HCT116 (cell line): ENCODE results near the gene ATG3. TPM values are rescaled to one million over a fixed set of nuclear protein-coding genes. Genes with fewer than 3 reads are reported as not detected.
A peak's percentile ranks its signal among the peaks of the same experiment; 100 is the strongest.

Source experiments
- ATAC-seq: fragments of 200-7000 bp; cut with Tn5 transposase; 2 replicates; pipeline ENCODE4 v1.9.1; 2020; ENCODE audit warnings: mild to moderate bottlenecking, moderate library complexity
- BruUV-seq: library from RNA; stranded (reverse); fragments of 400-500 nt; replicated peaks from 2 replicates; lab custom pipeline; 2021; lab: Mats Ljungman, UMichigan
- CTCF ChIA-PET: fragments of 300-600 bp; sonication (Branson Sonifier 250); formaldehyde crosslinking; loops from one replicate; lab custom pipeline; 2021; ENCODE audit warnings: antibody characterized with exemption; lab: Charles Lee
- POLR2A ChIA-PET: fragments of 300-600, 350-600 bp; sonication (Branson Sonifier 250); formaldehyde crosslinking; loops from one replicate; lab custom pipeline; 2021; ENCODE audit warnings: antibody characterized with exemption; lab: Charles Lee
- RAD21 ChIA-PET, 2 experiments: fragments of 300-600 bp; sonication (Branson Sonifier 250); formaldehyde crosslinking; loops; one replicate each; lab custom pipeline; 2023; ENCODE audit warnings: low total read pairs in 2 of 2; ENCODE audit not compliant: uncharacterized antibody in 2 of 2, unreplicated experiment in 2 of 2, low non-redundant PET in 1 of 2; lab: Charles Lee
- DNase-seq: peaks from one replicate; pipeline ENCODE4 v3.0.0-alpha.2; 2010; ENCODE audit warnings: low read depth, low spot score
- H2AFZ ChIP-seq: fragments of 200-600 bp; shearing (Covaris generic), sonication (generic); 2 replicates; pipeline ENCODE4 v1.6.1; 2017; ENCODE audit warnings: low read depth, mixed run types, mixed read lengths, antibody characterized with exemption, low read length; ENCODE audit not compliant: poor library complexity, severe bottlenecking
- H3K27ac ChIP-seq: 2 replicates; pipeline ENCODE4 v1.5.1; 2012; ENCODE audit warnings: low read depth, low read length
- H3K27me3 ChIP-seq: fragments of 200-600 bp; sonication (generic); 2 replicates; pipeline ENCODE4 v1.6.1; 2016; ENCODE audit warnings: mixed run types, low read length, mixed read lengths; ENCODE audit not compliant: insufficient read depth
- H3K36me3 ChIP-seq, 2 experiments: fragments of 200-500 bp in 1 of 2; fragments of 200-600 bp in 1 of 2; sonication (Bioruptor generic) in 1 of 2; sonication (generic) in 1 of 2; 2 replicates each; pipeline versions ENCODE4 v1.5.1 to v1.6.1; 2014 to 2016; ENCODE audit warnings: low read length in 2 of 2, inconsistent platforms in 1 of 2, mixed read lengths in 1 of 2, mixed run types in 1 of 2; ENCODE audit not compliant: insufficient read depth in 2 of 2, control insufficient read depth in 1 of 2
- H3K4me1 ChIP-seq, 2 experiments: fragments of 200-600 bp in 1 of 2; sonication (generic) in 1 of 2; 2 replicates each; pipeline versions ENCODE4 v1.5.1 to v1.6.1; 2012 to 2017; ENCODE audit warnings: low read length in 2 of 2, inconsistent platforms in 1 of 2, mild to moderate bottlenecking in 1 of 2, mixed read lengths in 1 of 2, mixed run types in 1 of 2, moderate library complexity in 1 of 2; ENCODE audit not compliant: insufficient read depth in 2 of 2, control insufficient read depth in 1 of 2
- H3K4me2 ChIP-seq: fragments of 200-600 bp; sonication (generic); 2 replicates; pipeline ENCODE4 v1.6.1; 2017; ENCODE audit warnings: mixed run types, low read length, mixed read lengths
- H3K4me3 ChIP-seq, 2 experiments: fragments of 200-600 bp in 1 of 2; sonication (generic) in 1 of 2; replicated peaks in 1 of 2; 2 replicates each; pipeline ENCODE4 v1.5.1; 2011 to 2016; ENCODE audit warnings: low read length in 2 of 2, control low read depth in 1 of 2, low read depth in 1 of 2, mild to moderate bottlenecking in 1 of 2, mixed read lengths in 1 of 2, mixed run types in 1 of 2
- H3K79me2 ChIP-seq: fragments of 200-600 bp; sonication (generic); 2 replicates; pipeline ENCODE4 v1.6.1; 2017; ENCODE audit warnings: mild to moderate bottlenecking, mixed run types, low read length, moderate library complexity, mixed read lengths; ENCODE audit not compliant: insufficient read depth
- H3K9ac ChIP-seq: fragments of 200-600 bp; sonication (generic); 2 replicates; pipeline ENCODE4 v1.6.1; 2016; ENCODE audit warnings: low read length, mixed read lengths
- H3K9me2 ChIP-seq: fragments of 200-600 bp; sonication (generic), shearing (Covaris generic); 2 replicates; pipeline ENCODE4 v1.6.1; 2017; ENCODE audit warnings: mixed run types, mild to moderate bottlenecking, moderate library complexity; ENCODE audit not compliant: insufficient read depth
- H3K9me3 ChIP-seq, 2 experiments: fragments of 200-500 bp in 1 of 2; fragments of 200-600 bp in 1 of 2; sonication (Bioruptor generic) in 1 of 2; sonication (generic) in 1 of 2; 2 replicates each; pipeline ENCODE4 v1.6.1; 2014 to 2017; ENCODE audit warnings: low read length in 2 of 2, mixed read lengths in 2 of 2, inconsistent platforms in 1 of 2, low read depth in 1 of 2, mild to moderate bottlenecking in 1 of 2, mixed run types in 1 of 2, moderate library complexity in 1 of 2; ENCODE audit not compliant: control insufficient read depth in 1 of 2, insufficient read depth in 1 of 2
- H4K20me1 ChIP-seq: fragments of 200-600 bp; sonication (generic), shearing (Covaris generic); 2 replicates; pipeline ENCODE4 v1.6.1; 2017; ENCODE audit warnings: mixed run types, mild to moderate bottlenecking, moderate library complexity; ENCODE audit not compliant: insufficient read depth
- RAD21 ChIP-seq: IDR thresholded peaks from 2 replicates; pipeline ENCODE4 v1.6.1; 2012; ENCODE audit warnings: low read depth, mild to moderate bottlenecking
- intact Hi-C: fragments of 100-400 bp; cut with micrococcal nuclease; formaldehyde crosslinking; loops from 2 replicates; pipeline ENCODE4 v1.10.0; 2022
- total RNA-seq: library from RNA; stranded (reverse); gene quantifications from one replicate; pipeline ENCODE4 v1.2.1, GENCODE V29; 2021; ENCODE audit not compliant: unreplicated experiment
- TF ChIP-seq, protein P1 (sequence below): IDR thresholded peaks from 2 replicates; pipeline ENCODE4 v1.6.1; 2012; ENCODE audit warnings: low read depth
- TF ChIP-seq, protein P2 (sequence below), 3 experiments: fragments of 200-600 bp in 1 of 3; sonication (generic) in 1 of 3; IDR thresholded peaks in 2 of 3; conservative IDR thresholded peaks in 1 of 3; 2 replicates each; pipeline ENCODE4 v1.5.1; 2012 to 2017; ENCODE audit warnings: low read depth in 2 of 3, low read length in 2 of 3, antibody characterized with exemption in 1 of 3, borderline replicate concordance in 1 of 3, control low read depth in 1 of 3, mild to moderate bottlenecking in 1 of 3, mixed read lengths in 1 of 3, mixed run types in 1 of 3, moderate library complexity in 1 of 3; ENCODE audit not compliant: insufficient read depth in 1 of 3

ATG3 gene
- total RNA-seq, 1 experiment from 2014 or later, result 56.4 TPM

DNA sequence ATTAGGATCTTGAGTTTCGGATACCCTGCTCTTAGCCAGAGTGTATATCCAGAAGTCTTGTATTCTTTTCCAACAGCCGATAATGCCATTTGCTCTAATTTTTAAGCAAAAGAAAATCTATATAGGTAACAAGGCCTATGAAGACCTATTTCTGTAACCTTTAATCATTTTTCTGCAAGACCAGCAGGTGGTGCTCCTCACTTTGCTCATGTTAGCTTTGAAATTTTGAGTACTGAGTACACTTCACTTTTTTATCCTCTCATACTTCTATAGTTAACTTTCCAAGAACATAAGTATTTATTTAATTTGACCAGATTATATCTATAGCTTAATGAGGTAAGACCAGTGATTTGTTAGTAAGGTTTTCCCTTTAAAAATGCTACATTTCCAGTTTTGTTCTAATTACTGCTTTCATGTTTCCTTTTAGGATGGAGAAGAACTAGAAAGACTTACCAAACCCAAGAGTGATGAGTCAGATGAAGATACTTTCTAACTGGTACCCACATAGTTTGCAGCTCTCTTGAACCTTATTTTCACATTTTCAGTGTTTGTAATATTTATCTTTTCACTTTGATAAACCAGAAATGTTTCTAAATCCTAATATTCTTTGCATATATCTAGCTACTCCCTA lies 20.6 kb upstream of the ATG3 start:
- Histone ChIP-seq H4K20me1 (no peaks in the 10 kb centered on the region), H3K9me2 (no peaks in the 10 kb centered on the region), H3K36me3 (0 out of 4 replicates have a peak, but pooled peaks cover 0 to 5% of the 10 kb centered on the region in 2 experiments), H3K9me3 (no peaks in the 10 kb centered on the region), H3K4me1 (no peaks in the 10 kb centered on the region), H3K79me2 (no peaks in the 10 kb centered on the region), H3K4me2 (no peak overlapping the region), H3K9ac (no peak overlapping the region), H3K27me3 (no peaks in the 10 kb centered on the region), H3K4me3 (no peak overlapping the region), H3K27ac (no peak overlapping the region), H2AFZ (no peak overlapping the region)
- ChIA-PET CTCF (interaction anchor here (0.6 to 2.0 kb wide), 10 partner anchors 11 to 397 kb away, joined by 3 to 7 read pairs (median 4); no protein-coding TSS in a partner anchor), RAD21 (interaction anchor here in 1 of 2 experiments (1.4 to 1.6 kb wide), 2 partner anchors 152 to 232 kb away, joined by 3 to 5 read pairs; no protein-coding TSS in a partner anchor), POLR2A (no interaction called here)
- TF ChIP-seq, protein P1, sequence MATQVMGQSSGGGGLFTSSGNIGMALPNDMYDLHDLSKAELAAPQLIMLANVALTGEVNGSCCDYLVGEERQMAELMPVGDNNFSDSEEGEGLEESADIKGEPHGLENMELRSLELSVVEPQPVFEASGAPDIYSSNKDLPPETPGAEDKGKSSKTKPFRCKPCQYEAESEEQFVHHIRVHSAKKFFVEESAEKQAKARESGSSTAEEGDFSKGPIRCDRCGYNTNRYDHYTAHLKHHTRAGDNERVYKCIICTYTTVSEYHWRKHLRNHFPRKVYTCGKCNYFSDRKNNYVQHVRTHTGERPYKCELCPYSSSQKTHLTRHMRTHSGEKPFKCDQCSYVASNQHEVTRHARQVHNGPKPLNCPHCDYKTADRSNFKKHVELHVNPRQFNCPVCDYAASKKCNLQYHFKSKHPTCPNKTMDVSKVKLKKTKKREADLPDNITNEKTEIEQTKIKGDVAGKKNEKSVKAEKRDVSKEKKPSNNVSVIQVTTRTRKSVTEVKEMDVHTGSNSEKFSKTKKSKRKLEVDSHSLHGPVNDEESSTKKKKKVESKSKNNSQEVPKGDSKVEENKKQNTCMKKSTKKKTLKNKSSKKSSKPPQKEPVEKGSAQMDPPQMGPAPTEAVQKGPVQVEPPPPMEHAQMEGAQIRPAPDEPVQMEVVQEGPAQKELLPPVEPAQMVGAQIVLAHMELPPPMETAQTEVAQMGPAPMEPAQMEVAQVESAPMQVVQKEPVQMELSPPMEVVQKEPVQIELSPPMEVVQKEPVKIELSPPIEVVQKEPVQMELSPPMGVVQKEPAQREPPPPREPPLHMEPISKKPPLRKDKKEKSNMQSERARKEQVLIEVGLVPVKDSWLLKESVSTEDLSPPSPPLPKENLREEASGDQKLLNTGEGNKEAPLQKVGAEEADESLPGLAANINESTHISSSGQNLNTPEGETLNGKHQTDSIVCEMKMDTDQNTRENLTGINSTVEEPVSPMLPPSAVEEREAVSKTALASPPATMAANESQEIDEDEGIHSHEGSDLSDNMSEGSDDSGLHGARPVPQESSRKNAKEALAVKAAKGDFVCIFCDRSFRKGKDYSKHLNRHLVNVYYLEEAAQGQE, result no peak
- TF ChIP-seq, protein P2, sequence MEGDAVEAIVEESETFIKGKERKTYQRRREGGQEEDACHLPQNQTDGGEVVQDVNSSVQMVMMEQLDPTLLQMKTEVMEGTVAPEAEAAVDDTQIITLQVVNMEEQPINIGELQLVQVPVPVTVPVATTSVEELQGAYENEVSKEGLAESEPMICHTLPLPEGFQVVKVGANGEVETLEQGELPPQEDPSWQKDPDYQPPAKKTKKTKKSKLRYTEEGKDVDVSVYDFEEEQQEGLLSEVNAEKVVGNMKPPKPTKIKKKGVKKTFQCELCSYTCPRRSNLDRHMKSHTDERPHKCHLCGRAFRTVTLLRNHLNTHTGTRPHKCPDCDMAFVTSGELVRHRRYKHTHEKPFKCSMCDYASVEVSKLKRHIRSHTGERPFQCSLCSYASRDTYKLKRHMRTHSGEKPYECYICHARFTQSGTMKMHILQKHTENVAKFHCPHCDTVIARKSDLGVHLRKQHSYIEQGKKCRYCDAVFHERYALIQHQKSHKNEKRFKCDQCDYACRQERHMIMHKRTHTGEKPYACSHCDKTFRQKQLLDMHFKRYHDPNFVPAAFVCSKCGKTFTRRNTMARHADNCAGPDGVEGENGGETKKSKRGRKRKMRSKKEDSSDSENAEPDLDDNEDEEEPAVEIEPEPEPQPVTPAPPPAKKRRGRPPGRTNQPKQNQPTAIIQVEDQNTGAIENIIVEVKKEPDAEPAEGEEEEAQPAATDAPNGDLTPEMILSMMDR (IDR thresholded peaks at IDR 0.05 in 2 of 3, conservative IDR thresholded peaks at IDR 0.05 in 1 of 3; ENCODE audit: borderline replicate concordance in 1 of 3, insufficient read depth in 1 of 3, low read depth in 2 of 3, low read length in 2 of 3), result peak; percentile 41 to 71 (median 62); a peak in 5 of 6 replicates
- peak; percentile 72 for TF ChIP-seq RAD21
- intact Hi-C loops, result loop anchor here (2.0 to 5.0 kb wide), 3 partner anchors 60 to 396 kb away; partner anchors contain the start of gene CCDC80
- ATAC-seq (peak; percentile 64), DNase-seq (peak; percentile 34)
- no TSS peak for BruUV-seq
